DMS53 treated with DMSO at 0.1 percent for 48 hours (cell line): ENCODE data around the gene LARP4B.

Experiments used
- DNase-seq: peaks from one replicate; lab custom pipeline; 2025; ENCODE audit not compliant: unreplicated experiment; lab: John Stamatoyannopoulos, UW

The LARP4B gene

GRCh38 chr10:870564-871166, 60.8 kb downstream of the LARP4B start:
- DNase-seq, result no peak

DNA sequence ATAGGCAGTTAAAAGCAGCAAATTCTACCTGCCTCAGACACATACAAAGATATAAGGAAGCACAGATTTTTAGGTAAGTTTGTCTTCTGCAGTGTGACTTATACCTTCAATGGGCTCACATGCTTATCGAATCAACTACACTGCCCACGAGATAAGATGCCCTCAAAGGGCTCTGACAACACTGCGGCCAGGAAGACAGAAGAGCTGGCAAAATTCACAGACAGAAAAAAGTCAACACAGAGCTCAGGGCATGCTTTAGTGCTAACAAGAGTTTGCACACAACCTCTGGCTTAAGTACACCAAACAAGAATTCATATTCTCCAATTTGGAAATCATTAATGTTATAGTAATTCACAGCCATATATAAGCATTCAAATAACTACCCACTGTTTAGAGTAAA, 62.3 kb downstream of the LARP4B start:
- DNase-seq, result no peak

DNA sequence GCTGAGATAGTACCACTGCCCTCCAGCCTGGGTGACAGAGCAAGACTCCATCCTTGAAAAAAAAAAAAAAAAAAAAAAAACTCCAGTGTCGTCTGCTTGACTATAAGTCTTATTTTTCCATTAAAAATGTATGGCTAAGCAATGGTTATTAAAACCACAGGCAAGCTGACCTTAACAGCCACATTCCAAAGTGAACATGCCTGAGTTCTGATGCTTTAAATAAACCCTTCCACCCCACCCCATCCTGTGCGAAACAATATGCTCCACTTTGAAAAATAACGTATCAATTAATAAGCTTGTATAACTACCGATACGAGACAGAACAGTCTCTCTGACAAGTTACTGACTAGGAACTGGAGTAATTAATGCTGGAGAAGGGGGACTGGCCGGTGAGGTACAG, 63.7 kb downstream of the LARP4B start:
- DNase-seq, result no peak

DNA sequence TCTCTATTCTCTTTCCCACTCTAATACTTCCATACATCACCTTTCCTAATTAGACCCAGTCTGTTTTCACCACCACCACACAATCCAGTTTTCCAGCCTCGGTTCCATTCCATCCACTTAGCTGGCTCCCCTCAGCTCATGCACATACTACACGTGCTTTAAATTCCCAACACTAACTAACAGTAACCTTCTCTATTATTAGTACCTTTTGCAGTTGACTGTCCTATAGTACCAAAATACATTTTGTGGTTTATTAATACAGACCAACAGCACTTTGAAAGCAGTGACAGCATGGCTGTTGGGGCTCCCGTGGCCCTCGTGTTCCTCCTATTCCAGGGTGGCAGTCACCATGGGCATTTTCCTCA, 64.9 kb downstream of the LARP4B start:
- DNase-seq, result no peak

DNA sequence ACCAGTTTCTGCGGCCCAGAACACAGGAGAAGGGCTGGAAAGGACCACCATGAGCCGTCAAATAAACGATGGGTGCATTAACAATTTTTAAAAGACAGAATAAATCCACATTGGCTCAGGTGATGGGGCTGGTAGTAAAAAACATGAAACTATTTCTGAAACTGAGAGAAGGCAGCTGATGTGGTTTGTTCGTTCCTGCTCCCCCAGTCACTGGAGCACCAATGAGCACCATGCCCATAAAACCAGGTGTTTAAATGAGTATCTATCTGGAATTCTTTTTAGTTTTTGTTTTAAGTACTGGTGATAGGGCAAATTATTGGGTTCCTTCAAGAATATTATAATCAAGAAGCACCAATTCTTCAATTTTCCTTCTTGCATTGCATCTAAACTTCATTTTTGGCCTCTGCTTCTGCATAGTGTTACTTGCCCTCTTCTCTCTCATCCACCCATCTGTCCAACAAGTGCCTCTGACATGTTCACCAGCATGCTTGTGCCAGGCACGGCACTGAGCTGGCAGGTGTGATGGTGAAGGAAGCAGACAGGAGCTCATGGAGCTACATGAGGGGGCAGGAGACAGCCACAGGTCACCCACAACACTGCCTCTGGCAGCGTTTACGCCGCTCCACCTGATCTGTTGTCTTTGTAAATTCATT, 65.5 kb downstream of the LARP4B start:
- no peak for DNase-seq

- no peak for DNase-seq
These were observed 66.2 kb downstream of the LARP4B start for GRCh38 chr10:865257-865656.

GRCh38 chr10:860519-860918, 71.0 kb downstream of the LARP4B start:
- no peak for DNase-seq

GRCh38 chr10:856416-857157, 74.9 kb downstream of the LARP4B start:
- DNase-seq, result no peak

DNA sequence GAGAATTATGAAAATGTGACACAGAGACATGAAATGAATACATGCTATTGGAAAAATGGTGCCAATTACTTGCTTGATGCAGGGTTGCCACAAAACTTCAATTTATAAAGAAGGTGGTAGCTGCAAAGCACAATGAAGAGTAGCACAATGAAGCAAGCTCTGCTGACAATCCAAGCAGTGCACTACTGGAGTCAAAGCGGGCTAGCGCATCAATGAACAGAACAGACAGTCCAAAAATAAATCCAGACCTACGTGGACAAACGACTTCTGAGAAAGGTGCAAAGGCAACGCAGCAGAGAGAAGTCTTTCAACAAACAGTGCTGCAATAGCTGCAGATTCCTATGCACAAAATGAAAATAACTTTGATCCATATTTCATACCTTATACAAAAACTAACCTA, 75.8 kb downstream of the LARP4B start:
- no peak for DNase-seq

- DNase-seq, result no peak
These were observed 76.4 kb downstream of the LARP4B start for GRCh38 chr10:855079-855478.

DNA sequence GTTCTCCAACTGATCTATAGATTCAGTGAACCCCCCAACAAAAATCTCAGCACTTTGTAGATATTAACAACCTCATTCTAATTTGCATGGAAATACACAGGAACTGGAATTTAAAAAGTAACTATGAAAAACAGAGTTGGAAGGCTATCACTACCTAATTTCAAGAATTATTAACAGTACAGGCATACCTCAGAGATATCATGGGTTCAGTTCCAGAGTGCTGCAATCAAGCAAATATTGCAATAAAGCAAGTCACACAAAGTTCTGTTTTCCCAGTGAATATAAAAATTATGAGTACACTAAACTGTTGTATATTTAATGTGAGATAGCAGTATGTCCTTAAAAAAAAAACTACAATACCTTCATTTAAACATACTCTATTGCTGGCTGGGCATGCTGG, 78.5 kb downstream of the LARP4B start:
- no peak for DNase-seq

GRCh38 chr10:852386-852785, 79.1 kb downstream of the LARP4B start:
- no peak for DNase-seq

DNA sequence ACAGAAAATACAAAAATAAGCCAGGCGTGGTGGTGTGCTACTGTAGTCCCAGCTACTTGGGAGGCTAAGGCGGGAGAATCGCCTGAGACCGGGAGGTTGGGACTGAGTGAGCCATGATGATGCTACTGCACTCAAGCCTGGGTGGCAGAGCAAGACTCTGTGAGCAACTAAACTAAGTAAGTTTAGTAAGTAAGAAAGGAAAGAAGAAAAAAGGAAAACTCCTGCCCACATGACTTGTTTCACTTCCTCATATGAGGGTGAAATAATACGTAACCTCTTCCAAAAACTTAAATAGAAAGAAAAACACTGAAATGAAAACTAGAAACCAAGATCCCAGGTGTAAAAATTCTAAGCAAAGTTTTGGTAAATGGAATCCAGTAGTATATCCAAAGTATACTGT, 79.6 kb downstream of the LARP4B start:
- DNase-seq, result no peak

DNA sequence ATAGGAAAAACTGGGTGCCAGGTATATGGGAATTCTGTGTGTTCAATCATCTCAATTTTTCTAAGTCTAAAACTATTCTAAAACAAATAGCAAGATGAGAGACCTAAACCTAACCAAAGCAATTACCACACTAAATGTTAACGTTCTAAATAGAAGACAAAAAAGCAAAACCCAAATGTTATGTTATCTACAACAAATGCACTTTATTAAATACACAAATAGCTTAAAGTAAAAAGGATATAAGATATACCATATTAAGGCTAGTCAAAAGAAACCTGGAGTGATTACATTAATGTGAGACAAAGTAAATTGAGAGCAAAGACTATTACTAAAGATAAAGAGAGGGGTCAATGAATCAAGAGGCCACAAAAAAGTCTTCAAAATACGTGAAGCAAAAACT, 81.4 kb downstream of the LARP4B start:
- DNase-seq, result no peak

DNA sequence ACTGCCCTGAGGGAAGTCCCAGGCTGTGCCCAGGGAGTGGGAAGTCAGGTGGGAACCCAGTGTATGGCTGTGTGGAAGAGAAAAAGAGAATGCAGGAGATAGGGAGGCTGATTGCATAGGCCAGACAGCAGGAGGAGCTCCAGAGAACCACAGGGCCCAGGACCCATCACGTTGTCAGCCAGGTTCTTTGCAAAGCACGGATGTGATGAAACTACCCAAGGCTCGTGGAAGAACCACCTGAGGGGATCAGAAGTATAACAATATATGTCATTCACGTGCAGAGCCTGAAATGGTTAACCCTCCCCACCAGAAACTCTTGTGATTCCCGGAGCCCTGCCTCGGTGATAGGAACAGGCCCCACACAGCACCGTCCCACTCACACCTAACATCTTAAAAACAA, 83.6 kb downstream of the LARP4B start:
- DNase-seq, result no peak

DNA sequence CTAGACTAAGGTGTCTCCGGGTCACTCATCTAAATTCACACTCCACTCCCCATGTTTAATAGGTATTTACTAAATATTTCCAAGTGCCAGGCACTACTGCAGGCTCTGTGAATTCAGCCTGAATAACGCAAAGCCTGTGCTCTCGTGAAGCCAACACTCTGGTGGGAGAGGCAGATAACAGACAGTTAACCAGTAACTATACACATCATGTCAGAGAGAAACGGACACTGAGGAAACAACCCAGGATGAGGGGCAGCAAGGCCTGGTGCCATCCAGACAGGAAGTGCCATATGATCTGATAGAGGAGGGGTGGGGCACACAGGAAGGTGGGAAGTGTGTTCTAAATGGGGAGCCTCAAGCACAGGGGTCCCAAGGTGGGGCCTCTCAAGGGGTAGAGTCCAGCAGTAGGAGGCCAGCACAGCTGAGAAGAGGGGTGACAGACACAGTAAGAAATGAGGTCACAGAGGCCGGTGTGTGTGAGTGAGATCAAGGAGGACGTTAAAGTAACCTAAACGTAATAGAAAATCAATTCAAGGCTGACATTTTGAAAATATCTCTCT, 85.3 kb downstream of the LARP4B start:
- no peak for DNase-seq

DNA sequence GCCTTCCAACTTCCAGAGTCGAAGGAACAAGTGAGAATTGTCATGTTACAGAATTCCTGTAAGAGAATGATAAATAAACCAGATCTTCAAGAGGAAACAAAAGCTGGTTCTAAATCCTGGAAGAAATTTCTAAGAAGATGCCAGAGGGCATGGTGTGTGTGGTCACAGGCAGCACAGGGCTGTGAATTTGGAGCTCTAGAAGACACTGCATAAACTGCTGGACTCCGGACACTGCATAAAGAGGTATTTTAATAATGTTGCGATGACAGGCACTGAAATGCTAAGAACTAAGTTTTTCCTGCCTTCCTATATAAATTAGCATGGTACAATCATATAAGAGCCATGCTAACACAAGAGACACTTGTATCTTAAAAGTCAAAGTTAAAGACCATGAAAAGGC, 86.0 kb downstream of the LARP4B start:
- no peak for DNase-seq

DNA sequence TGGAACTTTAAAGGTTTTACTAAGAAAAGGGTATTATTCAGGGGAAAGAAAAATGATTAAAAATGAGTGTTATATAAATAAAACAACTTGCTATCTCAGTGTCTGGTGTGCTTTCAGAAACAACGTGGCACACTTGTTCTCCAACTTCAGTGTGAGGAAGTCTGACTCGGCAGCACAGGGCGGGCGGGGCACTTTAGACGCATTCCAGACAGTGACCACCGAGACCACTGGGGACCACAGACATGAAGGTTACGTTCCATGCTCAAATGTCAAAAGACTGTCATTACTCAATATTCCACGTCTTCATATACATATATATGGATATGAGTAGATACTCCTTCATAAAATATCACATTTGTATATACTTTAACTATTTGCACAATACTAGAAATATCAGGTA, 87.0 kb downstream of the LARP4B start:
- DNase-seq, result no peak

DNA sequence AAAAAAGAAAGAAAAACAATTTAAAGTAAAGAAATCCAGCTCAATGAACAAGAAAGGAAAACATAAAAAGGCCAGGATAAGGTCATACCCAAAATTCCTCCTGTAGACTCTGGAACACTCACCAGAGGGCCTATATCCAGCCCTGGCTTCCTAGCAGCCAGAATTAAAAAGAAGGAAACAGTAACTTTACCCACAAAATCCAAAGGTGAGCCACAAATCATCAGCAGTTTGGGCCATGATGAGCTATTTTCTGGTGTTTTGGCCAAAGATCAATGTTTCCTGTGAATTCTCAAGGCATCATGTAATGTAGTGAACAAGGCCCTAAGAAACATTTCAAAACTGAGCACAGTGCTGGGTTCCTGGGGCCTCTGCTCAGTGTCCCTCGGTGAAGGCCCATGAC, 87.8 kb downstream of the LARP4B start:
- no peak for DNase-seq

DNA sequence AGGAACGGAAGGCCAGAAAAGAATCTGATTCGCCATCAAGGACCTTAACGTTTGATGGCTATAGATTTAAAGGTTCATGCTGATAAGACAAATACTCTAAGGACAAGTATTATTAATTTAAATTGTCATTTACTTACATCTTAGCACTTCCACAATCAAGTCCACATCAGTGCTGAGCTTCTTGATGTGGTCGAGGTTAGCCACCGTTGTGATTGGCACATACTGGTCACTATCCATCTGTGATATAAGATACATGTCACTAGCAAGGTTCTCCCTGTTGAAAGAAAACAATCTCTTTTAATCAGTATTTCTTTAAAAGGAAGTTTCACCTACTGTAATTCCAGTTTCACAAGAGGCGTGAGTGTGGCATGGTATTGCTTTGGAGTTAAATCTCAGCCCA, 88.7 kb downstream of the LARP4B start:
- no peak for DNase-seq

DNA sequence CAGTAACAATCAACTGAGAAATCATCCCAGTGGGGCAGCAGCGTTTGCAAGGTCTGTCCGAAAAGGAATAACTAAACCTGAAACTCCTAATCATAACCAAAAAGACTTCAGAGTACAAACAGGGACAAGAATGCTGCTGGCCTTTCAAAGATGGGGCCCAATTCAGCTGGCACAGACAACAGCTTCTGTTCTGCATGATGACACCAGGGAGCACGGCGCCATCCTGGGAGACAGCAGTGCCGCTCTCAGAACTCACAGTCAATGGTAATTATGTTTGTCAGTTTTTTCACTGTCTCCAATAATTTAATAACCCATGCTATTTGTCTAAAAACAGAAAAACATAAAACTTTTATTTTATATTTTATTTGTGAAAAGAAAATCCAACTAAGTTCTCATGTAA, 90.0 kb downstream of the LARP4B start:
- DNase-seq, result no peak

DNA sequence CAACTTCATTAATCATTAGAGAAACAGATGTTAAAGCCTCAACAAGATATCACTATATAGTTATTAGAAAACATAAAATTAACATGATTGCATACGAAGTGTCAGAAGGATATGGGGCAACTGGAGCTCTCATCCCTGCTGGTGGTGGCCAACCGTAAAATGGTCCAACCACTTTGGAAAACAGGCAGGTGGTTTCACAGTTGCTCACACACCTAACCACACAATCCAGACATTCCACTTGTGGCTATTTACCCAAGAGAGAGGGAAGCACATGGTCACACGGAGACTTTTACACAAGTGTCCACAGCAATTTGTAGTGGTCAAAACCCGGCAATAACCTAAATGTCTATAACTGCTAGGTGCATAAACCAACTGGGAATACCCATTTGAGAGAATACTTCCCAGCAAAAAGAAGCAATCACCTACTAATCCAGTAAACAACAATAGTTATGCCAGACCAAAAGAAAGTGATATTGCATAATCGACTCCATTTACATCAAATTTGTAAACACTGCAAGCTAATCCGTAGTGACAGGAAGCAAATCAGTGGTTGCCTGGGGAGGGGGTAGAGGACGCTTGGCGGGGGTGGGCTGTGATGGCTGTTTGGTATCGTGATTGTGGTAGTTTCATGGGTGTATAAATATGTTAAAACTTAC, 91.8 kb downstream of the LARP4B start:
- DNase-seq, result peak; percentile 28
